A673 (cell line): ENCODE measurements around the gene RFPL1.

Experiments used
- EZH2 ChIP-seq: fragments of 200-600 bp; sonication (generic); IDR thresholded peaks from 2 replicates; pipeline ENCODE4 v1.6.1; 2017; ENCODE audit warnings: borderline replicate concordance, low read depth, mild to moderate bottlenecking, mixed read lengths, antibody characterized with exemption, low read length; ENCODE audit not compliant: poor library complexity, severe bottlenecking
- TF ChIP-seq, protein P1 (sequence below): fragments of 300-800, 200-600 bp; sonication (generic); conservative IDR thresholded peaks from 2 replicates; pipeline ENCODE4 v1.5.1; 2017; ENCODE audit warnings: low read depth, mild to moderate bottlenecking, antibody characterized with exemption, low read length, moderate library complexity, mixed read lengths

DNA sequence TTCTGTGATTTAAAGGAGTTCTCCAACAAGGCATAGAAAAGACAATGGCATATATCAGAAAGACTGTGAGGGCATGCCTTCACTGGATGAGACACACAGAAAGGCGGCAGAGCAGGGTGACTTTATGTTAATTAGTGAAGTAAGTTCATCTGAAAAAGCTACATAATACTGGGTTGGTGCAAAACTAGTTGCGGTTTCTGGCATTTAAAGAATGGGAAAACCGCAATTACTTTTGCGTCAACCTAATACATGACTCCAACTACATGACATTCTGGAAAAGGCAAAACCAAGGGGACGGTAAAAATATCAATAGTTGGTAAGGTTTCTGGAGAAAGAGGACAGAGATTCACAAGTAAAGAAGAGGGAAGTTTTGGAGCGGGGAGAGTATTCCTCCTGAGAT lies 5.1 kb downstream of the RFPL1 start:
- TF ChIP-seq, protein P1, sequence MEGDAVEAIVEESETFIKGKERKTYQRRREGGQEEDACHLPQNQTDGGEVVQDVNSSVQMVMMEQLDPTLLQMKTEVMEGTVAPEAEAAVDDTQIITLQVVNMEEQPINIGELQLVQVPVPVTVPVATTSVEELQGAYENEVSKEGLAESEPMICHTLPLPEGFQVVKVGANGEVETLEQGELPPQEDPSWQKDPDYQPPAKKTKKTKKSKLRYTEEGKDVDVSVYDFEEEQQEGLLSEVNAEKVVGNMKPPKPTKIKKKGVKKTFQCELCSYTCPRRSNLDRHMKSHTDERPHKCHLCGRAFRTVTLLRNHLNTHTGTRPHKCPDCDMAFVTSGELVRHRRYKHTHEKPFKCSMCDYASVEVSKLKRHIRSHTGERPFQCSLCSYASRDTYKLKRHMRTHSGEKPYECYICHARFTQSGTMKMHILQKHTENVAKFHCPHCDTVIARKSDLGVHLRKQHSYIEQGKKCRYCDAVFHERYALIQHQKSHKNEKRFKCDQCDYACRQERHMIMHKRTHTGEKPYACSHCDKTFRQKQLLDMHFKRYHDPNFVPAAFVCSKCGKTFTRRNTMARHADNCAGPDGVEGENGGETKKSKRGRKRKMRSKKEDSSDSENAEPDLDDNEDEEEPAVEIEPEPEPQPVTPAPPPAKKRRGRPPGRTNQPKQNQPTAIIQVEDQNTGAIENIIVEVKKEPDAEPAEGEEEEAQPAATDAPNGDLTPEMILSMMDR, result no peak
- TF ChIP-seq EZH2, result no peak
